Activated naive CD8-positive, alpha-beta T cell treated with anti-CD3 and anti-CD28 coated beads, Interleukin-2, amount 10 ng/mL, durations not matched to agents 7 days and 5 days (primary cell): Measurements from ENCODE around the gene MT3. TPM values are rescaled to one million over a fixed set of nuclear protein-coding genes. Genes with fewer than 3 reads are reported as not detected.

ENCODE experiments used
- ATAC-seq: fragments of 150-1000 bp; cut with Tn5 transposase; one replicate; pipeline ENCODE4 v1.10.0; 2021; ENCODE audit warnings: low read depth, moderate library complexity
- POLR2A ChIA-PET: fragments of 350-600 bp; sonication (Branson Sonifier 250); formaldehyde crosslinking; loops from one replicate; lab custom pipeline; 2021; ENCODE audit warnings: antibody characterized with exemption; lab: Charles Lee
- DNase-seq: peaks from one replicate; pipeline ENCODE4 v3.0.0; 2021
- H3K27ac Mint-ChIP-seq: one replicate; pipeline ENCODE4 v1.8.0; 2022; ENCODE audit warnings: mild to moderate bottlenecking, mixed read lengths
- H3K27me3 Mint-ChIP-seq: one replicate; pipeline ENCODE4 v1.8.0; 2022; ENCODE audit warnings: mild to moderate bottlenecking, moderate library complexity, mixed read lengths
- H3K36me3 Mint-ChIP-seq: one replicate; pipeline ENCODE4 v1.8.0; 2021; ENCODE audit warnings: mild to moderate bottlenecking, mixed read lengths
- H3K4me1 Mint-ChIP-seq: one replicate; pipeline ENCODE4 v1.8.0; 2021; ENCODE audit warnings: mixed read lengths
- H3K4me3 Mint-ChIP-seq: one replicate; pipeline ENCODE4 v1.8.0; 2022; ENCODE audit warnings: mild to moderate bottlenecking, moderate library complexity, mixed read lengths
- H3K9me3 Mint-ChIP-seq: one replicate; pipeline ENCODE4 v1.8.0; 2021; ENCODE audit warnings: mixed read lengths
- total RNA-seq, 2 experiments: library from RNA; stranded (reverse); gene quantifications; one replicate each; pipeline ENCODE4 v1.2.3, GENCODE V29; 2021

MT3 gene
- 10 to 100 TPM; 15.5 to 16.3 TPM for total RNA-seq

DNA sequence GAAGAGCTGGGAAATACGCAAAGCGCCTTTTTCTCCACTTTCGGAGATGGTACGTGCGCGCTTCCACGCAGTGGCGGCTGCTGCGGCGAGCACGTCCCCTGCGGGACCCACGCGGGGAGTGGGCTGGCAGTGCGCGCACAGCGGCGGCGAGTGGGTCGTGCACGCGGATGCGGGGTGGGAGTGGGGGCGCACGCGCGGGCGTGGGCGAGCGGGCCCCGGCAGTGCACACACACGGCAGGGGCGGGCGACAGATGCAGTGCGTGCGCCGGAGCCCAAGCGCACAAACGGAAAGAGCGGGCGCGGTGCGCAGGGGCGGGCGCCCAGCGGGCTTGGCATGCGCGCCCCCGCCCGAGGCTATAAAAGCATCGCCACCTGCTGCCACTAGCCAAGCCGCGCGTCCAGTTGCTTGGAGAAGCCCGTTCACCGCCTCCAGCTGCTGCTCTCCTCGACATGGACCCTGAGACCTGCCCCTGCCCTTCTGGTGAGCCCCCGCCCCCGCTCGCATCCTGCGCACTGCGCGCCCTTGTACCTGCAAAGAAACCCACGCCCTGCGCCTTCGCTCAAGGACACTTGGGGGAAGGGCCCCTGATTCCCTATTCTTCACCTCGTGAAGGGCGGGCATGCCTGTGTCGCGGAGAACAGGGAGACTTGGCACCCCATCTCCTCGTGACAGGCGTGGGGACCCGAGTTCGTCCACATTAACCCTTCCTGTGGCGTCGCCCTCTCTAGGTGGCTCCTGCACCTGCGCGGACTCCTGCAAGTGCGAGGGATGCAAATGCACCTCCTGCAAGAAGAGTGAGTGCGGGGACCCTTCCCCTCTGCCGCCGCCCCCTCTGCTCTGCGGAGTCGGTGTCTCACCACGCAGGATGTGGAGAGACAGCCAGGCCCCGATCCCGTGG is at the start of gene MT3:
Gene MT3, plus strand, starts transcription at position 388 of the 899 bp plus-strand sequence. Its CDS starts 63 bp downstream, at position 451.
- Mint-ChIP-seq H3K27ac (no peak within 1 kb of the TSS), H3K36me3 (no peaks in the 10 kb centered on the region), H3K4me1 (peaks cover 18% of the 10 kb centered on the region), H3K4me3 (peak within 1 kb of the TSS; percentile 83), H3K27me3 (peaks cover 49% of the 10 kb centered on the region), H3K9me3 (no peaks in the 10 kb centered on the region)
- peak; percentile 81 for ATAC-seq
- POLR2A ChIA-PET = no interaction called here
- peak; percentile 66 for DNase-seq

DNA sequence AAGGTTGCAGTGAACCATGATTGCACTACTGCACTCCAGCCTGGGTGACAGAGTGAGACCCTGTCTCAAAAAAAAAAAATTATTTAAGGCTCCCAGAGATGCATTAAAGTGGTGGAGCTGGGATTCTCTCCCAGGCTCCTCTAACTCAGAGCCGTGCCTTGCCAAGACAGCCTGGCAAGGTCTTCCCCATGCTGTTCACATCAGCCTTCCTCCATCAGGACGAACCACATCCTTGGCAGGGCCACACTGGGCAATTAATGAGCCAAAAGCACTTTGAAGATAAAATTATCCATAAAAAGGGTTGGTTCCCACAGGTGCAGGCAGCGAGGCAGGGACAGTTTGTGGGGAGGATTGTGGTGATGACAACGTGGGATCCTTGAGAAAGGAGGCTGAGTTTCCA is 49.7 kb upstream of the MT3 start:
- no peak overlapping the region for H3K4me3 Mint-ChIP-seq
- no peaks in the 10 kb centered on the region for H3K36me3 Mint-ChIP-seq

DNA sequence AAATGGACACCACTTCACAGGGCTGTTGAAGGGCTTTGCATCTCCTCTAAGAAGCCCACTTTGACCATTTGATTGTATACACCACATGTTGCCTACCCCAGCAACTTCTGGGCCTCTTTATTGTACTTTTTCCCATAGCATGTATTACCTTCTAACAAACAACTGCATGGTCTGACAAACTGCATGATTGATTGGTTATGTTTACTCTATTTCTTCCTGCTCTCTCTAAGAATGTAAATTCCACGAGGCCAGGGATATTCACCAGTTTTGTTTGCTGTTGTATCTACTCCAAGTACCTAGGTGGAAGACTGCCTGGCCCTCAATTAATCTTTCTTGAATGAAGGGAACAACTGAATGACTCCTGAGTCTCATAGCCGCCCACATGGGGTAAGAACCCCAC is 47.3 kb upstream of the MT3 start:
- no peak overlapping the region for H3K27ac Mint-ChIP-seq
- no peaks in the 10 kb centered on the region for H3K4me1 Mint-ChIP-seq
- H3K36me3 Mint-ChIP-seq = no peaks in the 10 kb centered on the region
- POLR2A ChIA-PET = no interaction called here
- no peaks in the 10 kb centered on the region for H3K9me3 Mint-ChIP-seq
- ATAC-seq (no peak), DNase-seq (no peak)
- H3K27me3 Mint-ChIP-seq = peaks cover 14% of the 10 kb centered on the region
- no peak overlapping the region for H3K4me3 Mint-ChIP-seq

More for the DNA sequence above, 49.7 kb upstream of the MT3 start:
- Mint-ChIP-seq H3K9me3 (no peaks in the 10 kb centered on the region), H3K27me3 (peaks cover 20% of the 10 kb centered on the region), H3K27ac (no peak overlapping the region), H3K4me1 (no peaks in the 10 kb centered on the region)
- POLR2A ChIA-PET = no interaction called here
- DNase-seq (no peak), ATAC-seq (no peak)

DNA sequence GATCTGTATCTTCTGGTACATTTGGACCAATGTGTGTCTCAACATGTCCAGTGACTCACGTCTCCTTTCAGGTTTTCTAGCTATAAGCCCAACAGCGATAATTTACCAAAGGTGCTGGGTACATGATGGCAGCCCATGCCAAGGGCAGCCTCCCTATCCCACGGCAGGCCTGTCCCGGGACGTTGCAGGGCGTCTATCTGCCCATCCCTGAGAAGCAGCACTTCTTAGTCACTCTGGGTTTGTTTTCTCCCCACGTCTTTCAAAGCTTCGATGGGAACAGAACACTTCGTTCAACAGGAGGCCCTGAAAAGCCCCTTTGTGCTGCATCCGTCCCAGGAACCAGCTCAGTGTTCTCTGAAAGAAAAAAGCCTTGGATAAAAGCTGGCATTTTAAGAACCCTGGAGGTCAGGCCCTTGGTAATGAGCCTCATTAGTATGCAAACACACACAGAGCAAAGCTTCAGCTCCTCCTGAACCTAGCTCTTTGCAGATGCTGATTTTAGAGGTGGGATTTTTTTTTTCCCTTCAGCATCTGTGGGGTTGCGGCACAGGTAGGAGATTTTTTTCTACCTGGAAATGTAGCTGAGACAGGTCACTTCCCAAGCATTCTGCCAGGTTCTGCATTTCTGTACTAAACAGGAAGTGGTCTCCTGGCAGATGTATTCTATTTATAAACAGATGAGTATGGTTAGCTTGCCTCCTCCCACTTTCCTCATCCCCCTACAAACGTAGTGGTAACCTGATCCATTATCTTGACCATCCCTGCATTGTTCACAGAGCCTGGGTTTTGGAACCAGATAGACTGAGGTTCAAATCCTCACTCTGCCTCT is 42.0 kb upstream of the MT3 start:
- H3K27me3 Mint-ChIP-seq = peaks cover 8% of the 10 kb centered on the region
- H3K4me3 Mint-ChIP-seq = peak overlapping the region; percentile 22
- H3K4me1 Mint-ChIP-seq = peaks cover 10% of the 10 kb centered on the region
- no peaks in the 10 kb centered on the region for H3K36me3 Mint-ChIP-seq
- no peak overlapping the region for H3K27ac Mint-ChIP-seq
- no peak for ATAC-seq
- no peaks in the 10 kb centered on the region for H3K9me3 Mint-ChIP-seq
- POLR2A ChIA-PET = interaction anchor here (0.7 to 1.6 kb wide), 2 partner anchors 28 to 200 kb away, joined by 3 to 4 read pairs; partner anchors contain the start of gene BBS2
- no peak for DNase-seq

DNA sequence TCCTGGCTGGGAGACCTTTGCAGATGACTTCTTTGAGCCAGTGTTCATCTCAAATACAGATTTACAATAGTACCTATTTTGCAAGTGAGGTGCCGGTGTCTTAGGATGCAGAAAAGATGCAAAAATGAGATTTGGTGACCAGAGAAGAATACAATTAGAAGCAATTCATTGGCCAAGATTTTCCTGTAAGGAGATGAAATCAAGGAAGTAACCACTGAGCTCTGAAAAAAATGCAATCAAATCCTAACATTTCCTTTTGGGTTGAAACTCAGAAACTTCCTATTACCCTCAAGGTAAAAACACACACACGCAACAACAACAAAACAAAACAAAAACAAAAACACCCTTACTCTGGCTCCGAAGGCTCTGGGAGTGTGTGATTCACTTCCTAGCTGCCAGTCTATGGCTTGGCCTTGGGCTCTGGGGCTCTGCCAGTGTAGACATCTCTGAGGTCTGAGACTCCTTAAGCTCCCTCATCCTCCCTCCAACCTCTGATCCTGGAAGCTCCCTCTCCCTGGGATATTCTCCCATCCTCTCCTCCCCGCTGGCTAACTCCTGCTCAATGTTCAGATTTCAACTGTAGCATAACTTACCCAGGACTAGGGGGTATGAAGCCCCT is 41.3 kb upstream of the MT3 start:
- no peaks in the 10 kb centered on the region for H3K9me3 Mint-ChIP-seq
- peak overlapping the region; percentile 22 for H3K4me3 Mint-ChIP-seq
- peaks cover 10% of the 10 kb centered on the region for H3K4me1 Mint-ChIP-seq
- H3K27ac Mint-ChIP-seq = no peak overlapping the region
- no peaks in the 10 kb centered on the region for H3K36me3 Mint-ChIP-seq
- no peak for DNase-seq
- POLR2A ChIA-PET = interaction anchor here (1.6 kb wide), 1 partner anchor 28 kb away, joined by 4 read pairs; the partner anchor contains the start of gene BBS2
- H3K27me3 Mint-ChIP-seq = peaks cover 7% of the 10 kb centered on the region
- no peak for ATAC-seq

DNA sequence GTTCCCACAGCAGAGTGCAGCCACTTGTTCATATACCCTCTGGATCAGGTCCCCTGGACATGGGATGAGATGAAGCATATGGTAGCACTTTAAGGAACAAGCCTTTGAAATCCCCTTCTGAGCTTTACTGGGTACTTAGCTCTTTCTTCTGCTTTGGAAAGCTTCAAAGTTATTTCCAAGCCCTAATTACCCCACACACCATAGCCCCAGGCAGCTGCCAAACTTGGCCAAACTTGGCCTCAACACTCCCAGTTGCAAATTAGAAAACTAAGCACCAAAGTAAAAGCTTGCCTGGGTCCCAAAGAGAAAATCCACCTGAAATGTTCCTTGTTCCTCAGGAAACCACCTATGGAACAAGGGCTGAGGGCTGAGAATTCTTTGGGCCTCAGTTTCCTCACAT is 40.2 kb upstream of the MT3 start:
- Mint-ChIP-seq H3K4me1 (peaks cover 10% of the 10 kb centered on the region), H3K36me3 (no peaks in the 10 kb centered on the region), H3K27me3 (peaks cover 17% of the 10 kb centered on the region), H3K9me3 (no peaks in the 10 kb centered on the region), H3K4me3 (no peak overlapping the region), H3K27ac (no peak overlapping the region)
- POLR2A ChIA-PET = no interaction called here
- DNase-seq (no peak), ATAC-seq (no peak)

DNA sequence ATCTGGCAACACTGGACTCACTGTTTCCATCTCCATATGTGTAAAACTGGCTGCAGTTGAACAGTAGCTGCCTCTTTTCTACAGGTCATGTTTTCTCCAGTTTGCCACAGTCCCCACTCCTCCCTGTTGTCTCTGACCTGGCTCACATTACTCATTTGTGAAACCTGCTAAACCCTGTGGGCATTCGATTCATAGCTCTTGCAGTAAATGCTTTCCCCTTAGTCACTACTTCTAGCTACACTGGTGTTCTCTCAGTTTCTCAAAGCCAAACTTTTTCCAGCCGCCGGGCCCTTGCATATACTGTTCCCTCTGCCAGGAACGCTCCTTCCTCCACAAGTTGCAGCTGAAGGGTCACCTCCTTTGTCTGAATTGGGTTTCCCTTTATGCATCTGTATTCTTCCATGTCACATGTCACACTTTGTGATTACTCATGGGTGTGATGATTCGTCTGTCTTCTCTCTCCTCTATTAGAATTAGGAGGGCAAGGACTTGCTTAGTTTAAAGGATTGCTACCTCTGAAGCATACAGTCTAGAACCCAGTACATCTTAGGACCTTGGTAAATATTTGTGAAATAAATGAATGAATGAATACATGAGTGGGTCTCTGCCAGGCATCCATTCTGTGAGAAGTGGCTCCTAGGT is 39.5 kb upstream of the MT3 start:
- POLR2A ChIA-PET = no interaction called here
- H3K27ac Mint-ChIP-seq = no peak overlapping the region
- no peak for ATAC-seq

DNA sequence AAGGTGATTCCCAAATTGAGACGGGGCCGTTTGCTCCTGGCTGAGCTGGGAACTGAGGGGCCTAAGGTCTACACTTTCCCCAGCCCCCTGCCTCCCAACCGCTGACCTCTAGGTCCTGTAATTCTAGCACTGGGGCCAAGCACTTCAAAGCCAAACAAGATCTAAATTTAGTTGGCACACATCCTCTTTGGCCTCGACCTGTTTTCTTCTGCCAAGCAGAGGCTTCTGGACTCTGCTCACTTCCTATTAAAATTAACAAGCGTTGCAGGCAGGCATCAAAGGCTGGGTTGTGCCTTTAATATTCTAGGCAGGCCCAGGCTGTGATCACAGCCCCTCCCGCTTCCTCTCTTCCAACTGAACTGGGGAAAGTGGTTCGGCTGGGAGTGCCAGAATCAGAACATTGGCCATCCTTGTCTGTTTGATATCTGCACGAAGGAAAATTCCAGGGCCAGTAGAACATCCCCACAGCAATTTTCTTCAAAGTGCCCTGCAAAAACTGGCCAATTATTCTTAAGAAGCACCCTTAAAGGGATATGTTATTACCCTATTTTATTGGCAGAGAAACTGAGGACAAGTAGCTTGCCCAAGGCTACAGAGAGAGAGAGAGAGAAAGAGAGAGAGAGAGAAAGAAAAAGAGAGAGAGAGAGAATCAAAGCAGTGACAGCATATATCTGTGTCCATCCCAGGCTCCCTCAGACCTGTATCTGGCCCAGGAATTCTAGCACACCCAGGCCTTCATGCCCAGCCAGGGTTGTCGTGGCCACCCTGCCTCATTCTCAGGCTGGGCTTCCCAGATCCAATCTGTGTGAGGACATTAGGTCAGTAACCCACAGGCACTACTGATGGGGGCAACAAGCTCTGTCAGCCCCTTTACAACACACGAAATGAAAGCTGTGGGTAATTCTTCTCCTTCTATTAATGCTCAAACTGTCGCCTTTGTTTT is 37.3 kb upstream of the MT3 start:
- DNase-seq = no peak
- Mint-ChIP-seq H3K9me3 (no peaks in the 10 kb centered on the region), H3K4me1 (peaks cover 10% of the 10 kb centered on the region), H3K36me3 (no peaks in the 10 kb centered on the region), H3K27me3 (peaks cover 33% of the 10 kb centered on the region), H3K27ac (no peak overlapping the region), H3K4me3 (no peak overlapping the region)
- POLR2A ChIA-PET = no interaction called here
- ATAC-seq = no peak

More for the DNA sequence above, 39.5 kb upstream of the MT3 start:
- peaks cover 10% of the 10 kb centered on the region for H3K4me1 Mint-ChIP-seq
- no peak overlapping the region for H3K4me3 Mint-ChIP-seq
- no peaks in the 10 kb centered on the region for H3K36me3 Mint-ChIP-seq
- no peaks in the 10 kb centered on the region for H3K9me3 Mint-ChIP-seq
- H3K27me3 Mint-ChIP-seq = peaks cover 19% of the 10 kb centered on the region
- DNase-seq = no peak

DNA sequence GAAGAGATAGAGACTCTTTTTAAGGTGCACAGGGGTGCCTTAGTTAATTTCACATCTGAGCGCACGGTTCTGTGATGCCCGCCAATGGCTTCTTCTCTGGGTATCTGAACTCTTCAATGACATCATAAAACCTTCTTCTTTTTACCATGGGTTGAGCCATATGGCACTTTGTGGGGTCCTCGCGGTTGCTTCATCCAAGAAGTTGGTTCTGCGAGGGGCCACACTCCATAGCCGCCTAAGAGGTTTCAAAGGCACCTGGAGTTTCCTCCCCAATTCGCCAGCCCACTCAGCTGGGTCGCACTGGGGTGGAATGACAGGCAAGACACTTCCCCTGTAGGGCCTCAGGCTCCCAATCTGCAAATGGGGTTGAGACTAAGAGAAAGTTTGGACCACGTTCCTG is 34.9 kb upstream of the MT3 start:
- no peak overlapping the region for H3K27ac Mint-ChIP-seq
- no peaks in the 10 kb centered on the region for H3K9me3 Mint-ChIP-seq
- H3K4me1 Mint-ChIP-seq = no peaks in the 10 kb centered on the region
- DNase-seq (no peak), ATAC-seq (no peak)
- H3K36me3 Mint-ChIP-seq = no peaks in the 10 kb centered on the region
- H3K27me3 Mint-ChIP-seq = peaks cover 37% of the 10 kb centered on the region
- no peak overlapping the region for H3K4me3 Mint-ChIP-seq
- POLR2A ChIA-PET = no interaction called here

DNA sequence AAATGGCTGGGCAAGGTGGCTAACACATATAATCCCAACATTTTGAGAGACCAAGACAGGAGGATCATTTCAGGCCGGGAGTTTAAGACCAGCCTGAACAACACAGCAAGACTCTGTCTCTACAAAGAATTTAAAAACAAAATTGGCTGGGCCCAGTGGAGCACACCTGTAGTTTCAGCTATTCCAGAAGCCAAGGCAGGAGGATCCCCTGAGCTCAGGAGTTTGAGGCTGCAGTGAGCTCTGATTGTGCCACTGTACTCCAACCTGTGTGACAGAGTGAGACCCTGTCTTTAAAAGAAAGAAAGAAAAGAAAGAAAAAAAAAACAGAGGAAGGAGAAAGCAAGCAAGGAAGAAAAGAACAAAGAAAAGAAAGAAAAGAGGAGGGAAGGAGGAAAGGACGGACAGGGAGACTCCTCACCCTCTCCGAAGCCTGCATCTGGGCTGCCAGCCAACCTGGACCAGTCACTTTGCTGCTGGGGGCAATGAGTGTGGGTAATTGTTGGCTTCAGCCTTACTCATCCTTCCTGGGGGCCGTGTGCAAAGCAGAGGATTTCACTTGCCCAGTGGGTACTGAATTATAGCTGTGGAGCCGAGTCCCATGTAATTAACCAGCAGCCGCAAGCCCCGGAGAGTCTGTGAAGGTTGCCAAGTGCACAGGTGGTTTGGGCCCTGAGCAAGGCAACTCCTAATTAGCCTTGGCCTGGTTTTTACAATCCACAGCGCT is 31.1 kb upstream of the MT3 start:
- H3K27ac Mint-ChIP-seq = no peak overlapping the region
- H3K9me3 Mint-ChIP-seq = no peaks in the 10 kb centered on the region
- H3K4me1 Mint-ChIP-seq = peaks cover 2% of the 10 kb centered on the region
- DNase-seq (no peak), ATAC-seq (no peak)
- POLR2A ChIA-PET = no interaction called here
- H3K27me3 Mint-ChIP-seq = peaks cover 43% of the 10 kb centered on the region
- H3K4me3 Mint-ChIP-seq = no peak overlapping the region
- H3K36me3 Mint-ChIP-seq = no peaks in the 10 kb centered on the region

DNA sequence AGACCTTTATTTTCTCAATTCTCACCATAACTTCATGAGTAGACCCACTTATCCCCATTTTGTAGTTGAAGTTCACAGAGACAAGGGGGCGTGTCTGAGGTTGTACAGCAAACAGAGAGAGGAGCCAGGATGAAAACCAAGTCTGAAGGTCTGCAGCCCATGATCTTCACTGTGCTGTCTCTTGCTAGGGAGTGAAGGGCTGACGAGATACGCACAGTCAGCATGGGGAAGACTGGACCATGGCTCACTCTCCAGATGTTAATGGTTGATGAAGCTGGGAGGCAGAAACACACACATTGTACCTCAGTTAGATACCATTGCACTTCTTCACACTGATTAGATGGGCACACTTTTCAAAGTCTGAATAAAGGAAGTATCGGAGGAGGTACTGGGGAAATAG is 30.2 kb upstream of the MT3 start:
- Mint-ChIP-seq H3K4me1 (peaks cover 2% of the 10 kb centered on the region), H3K27me3 (peaks cover 34% of the 10 kb centered on the region)

More for the DNA sequence above, 30.2 kb upstream of the MT3 start:
- Mint-ChIP-seq H3K4me3 (no peak overlapping the region), H3K36me3 (no peaks in the 10 kb centered on the region), H3K9me3 (no peaks in the 10 kb centered on the region), H3K27ac (no peak overlapping the region)
- POLR2A ChIA-PET = no interaction called here
- DNase-seq (no peak), ATAC-seq (no peak)
